HCT116 (cell line): ENCODE data around the gene GPHN.
A peak's percentile ranks its signal among the peaks of the same experiment; 100 is the strongest.

ENCODE experiments used
- CEBPB ChIP-seq: IDR thresholded peaks from 2 replicates; pipeline ENCODE4 v1.6.1; 2012; ENCODE audit warnings: low read depth
- EGR1 ChIP-seq: IDR thresholded peaks from 2 replicates; pipeline ENCODE4 v1.6.1; 2012; ENCODE audit warnings: low read depth
- EZH2 ChIP-seq: fragments of 200-600 bp; sonication (generic); IDR thresholded peaks from 2 replicates; pipeline ENCODE4 v1.6.1; 2017; ENCODE audit warnings: antibody characterized with exemption, mixed run types
- EZH2phosphoT487 ChIP-seq: fragments of 200-600 bp; IDR thresholded peaks from 2 replicates; pipeline ENCODE4 v1.6.1; 2018; ENCODE audit warnings: antibody characterized with exemption, borderline replicate concordance
- JUND ChIP-seq: IDR thresholded peaks from 2 replicates; pipeline ENCODE4 v1.6.1; 2012
- POLR2A ChIP-seq: IDR thresholded peaks from 2 replicates; pipeline ENCODE4 v1.7.0; 2011; ENCODE audit warnings: borderline replicate concordance; ENCODE audit not compliant: insufficient read depth, insufficient read length; ENCODE audit errors: extremely low read depth
- RAD21 ChIP-seq: IDR thresholded peaks from 2 replicates; pipeline ENCODE4 v1.6.1; 2012; ENCODE audit warnings: low read depth, mild to moderate bottlenecking
- TCF7L2 ChIP-seq: IDR thresholded peaks from 2 replicates; pipeline ENCODE4 v1.7.0; 2011; ENCODE audit warnings: borderline replicate concordance, inconsistent platforms; ENCODE audit not compliant: insufficient read depth, insufficient read length; ENCODE audit errors: extremely low read depth
- ZNF274 ChIP-seq: fragments of 200-500 bp; sonication (Bioruptor generic); IDR thresholded peaks from 2 replicates; pipeline ENCODE4 v1.6.1; 2014; ENCODE audit warnings: mild to moderate bottlenecking, low read depth, low read length, inconsistent platforms
- TF ChIP-seq, protein P1 (sequence below), 3 experiments: fragments of 200-600 bp in 1 of 3; sonication (generic) in 1 of 3; IDR thresholded peaks in 2 of 3; conservative IDR thresholded peaks in 1 of 3; 2 replicates each; pipeline ENCODE4 v1.5.1; 2012 to 2017; ENCODE audit warnings: low read depth in 2 of 3, low read length in 2 of 3, antibody characterized with exemption in 1 of 3, borderline replicate concordance in 1 of 3, control low read depth in 1 of 3, mild to moderate bottlenecking in 1 of 3, mixed read lengths in 1 of 3, mixed run types in 1 of 3, moderate library complexity in 1 of 3; ENCODE audit not compliant: insufficient read depth in 1 of 3

GRCh38 chr14:66610154-66610563 lies 102.2 kb downstream of the GPHN start:
- TF ChIP-seq CEBPB (no peak), TCF7L2 (no peak), POLR2A (no peak), ZNF274 (no peak), RAD21 (peak; percentile 65), JUND (no peak), EZH2 (no peak), EZH2phosphoT487 (no peak), EGR1 (no peak)
- TF ChIP-seq, protein P1, sequence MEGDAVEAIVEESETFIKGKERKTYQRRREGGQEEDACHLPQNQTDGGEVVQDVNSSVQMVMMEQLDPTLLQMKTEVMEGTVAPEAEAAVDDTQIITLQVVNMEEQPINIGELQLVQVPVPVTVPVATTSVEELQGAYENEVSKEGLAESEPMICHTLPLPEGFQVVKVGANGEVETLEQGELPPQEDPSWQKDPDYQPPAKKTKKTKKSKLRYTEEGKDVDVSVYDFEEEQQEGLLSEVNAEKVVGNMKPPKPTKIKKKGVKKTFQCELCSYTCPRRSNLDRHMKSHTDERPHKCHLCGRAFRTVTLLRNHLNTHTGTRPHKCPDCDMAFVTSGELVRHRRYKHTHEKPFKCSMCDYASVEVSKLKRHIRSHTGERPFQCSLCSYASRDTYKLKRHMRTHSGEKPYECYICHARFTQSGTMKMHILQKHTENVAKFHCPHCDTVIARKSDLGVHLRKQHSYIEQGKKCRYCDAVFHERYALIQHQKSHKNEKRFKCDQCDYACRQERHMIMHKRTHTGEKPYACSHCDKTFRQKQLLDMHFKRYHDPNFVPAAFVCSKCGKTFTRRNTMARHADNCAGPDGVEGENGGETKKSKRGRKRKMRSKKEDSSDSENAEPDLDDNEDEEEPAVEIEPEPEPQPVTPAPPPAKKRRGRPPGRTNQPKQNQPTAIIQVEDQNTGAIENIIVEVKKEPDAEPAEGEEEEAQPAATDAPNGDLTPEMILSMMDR (IDR thresholded peaks at IDR 0.05 in 2 of 3, conservative IDR thresholded peaks at IDR 0.05 in 1 of 3; ENCODE audit: borderline replicate concordance in 1 of 3, insufficient read depth in 1 of 3, low read depth in 2 of 3, low read length in 2 of 3): peak; percentile 45 to 73 (median 70); a peak in 5 of 6 replicates
